Effector memory CD8-positive, alpha-beta T cell (primary cell): ENCODE measurements around the gene TMEM59.
"Not testable (repeated sequence)": the region's sequence is repeated elsewhere in the genome, so short reads cannot be mapped to it uniquely, and the experiment has no call there.

Experiments
- ATAC-seq: fragments of 150-1000 bp; cut with Tn5 transposase; replicated peaks from 2 replicates; pipeline ENCODE4 v1.10.0; 2021; ENCODE audit warnings: mild to moderate bottlenecking, moderate library complexity
- DNase-seq, 3 experiments: peaks; one replicate each; pipeline ENCODE4 v3.0.0; 2021
- H3K27ac Mint-ChIP-seq, 2 donors: one replicate each; pipeline ENCODE4 v1.8.0; 2022; ENCODE audit warnings: mild to moderate bottlenecking in 2 of 2, mixed read lengths in 2 of 2, moderate library complexity in 2 of 2
- H3K27me3 Mint-ChIP-seq, 2 donors: one replicate each; pipeline ENCODE4 v1.8.0; 2022; ENCODE audit warnings: mixed read lengths in 2 of 2
- H3K36me3 Mint-ChIP-seq: one replicate; pipeline ENCODE4 v1.8.0; 2022; ENCODE audit warnings: mild to moderate bottlenecking, moderate library complexity, mixed read lengths; ENCODE audit not compliant: insufficient read depth
- H3K4me1 Mint-ChIP-seq, 2 donors: one replicate each; pipeline ENCODE4 v1.8.0; 2022; ENCODE audit warnings: low read depth in 2 of 2, mixed read lengths in 2 of 2
- H3K4me3 Mint-ChIP-seq, 2 donors: one replicate each; pipeline ENCODE4 v1.8.0; 2022; ENCODE audit warnings: mild to moderate bottlenecking in 2 of 2, mixed read lengths in 2 of 2, moderate library complexity in 2 of 2
- H3K9me3 Mint-ChIP-seq, 2 donors: one replicate each; pipeline ENCODE4 v1.8.0; 2022; ENCODE audit warnings: mixed read lengths in 2 of 2

TMEM59 gene

GRCh38 chr1:54081306-54082270 lies 28.6 kb upstream of the TMEM59 start:
- Mint-ChIP-seq H3K9me3 (no peaks in the 10 kb centered on the region), H3K4me3 (no peak overlapping the region), H3K36me3 (no peaks in the 10 kb centered on the region), H3K27ac (peak overlapping the region in 1 of 2 donors; percentile 35), H3K4me1 (peaks cover 2 to 7% of the 10 kb centered on the region in 2 donors), H3K27me3 (no peaks in the 10 kb centered on the region)
- ATAC-seq (peak; percentile 74), DNase-seq (peak; percentile 29 to 47 (median 42))

- DNase-seq (no peak), ATAC-seq (no peak)
- H3K36me3 Mint-ChIP-seq = no peaks in the 10 kb centered on the region
- no peak overlapping the region for H3K4me3 Mint-ChIP-seq
- H3K27me3 Mint-ChIP-seq = no peaks in the 10 kb centered on the region
- H3K4me1 Mint-ChIP-seq = peaks cover 2 to 7% of the 10 kb centered on the region in 2 donors
- no peaks in the 10 kb centered on the region for H3K9me3 Mint-ChIP-seq
- H3K27ac Mint-ChIP-seq = no peak overlapping the region
Observed at GRCh38 chr1:54080598-54081049, 27.6 kb upstream of the TMEM59 start.

- no peak overlapping the region for H3K27ac Mint-ChIP-seq
- no peak overlapping the region for H3K4me3 Mint-ChIP-seq
- H3K9me3 Mint-ChIP-seq = no peaks in the 10 kb centered on the region
- no peaks in the 10 kb centered on the region for H3K36me3 Mint-ChIP-seq
- no peaks in the 10 kb centered on the region for H3K27me3 Mint-ChIP-seq
- ATAC-seq = no peak
- no peak for DNase-seq
- peaks cover 2 to 7% of the 10 kb centered on the region in 2 donors for H3K4me1 Mint-ChIP-seq
Observed at GRCh38 chr1:54077359-54077758, 24.4 kb upstream of the TMEM59 start.

- ATAC-seq (peak; percentile 87), DNase-seq (no peak)
- H3K4me3 Mint-ChIP-seq = no peak overlapping the region
- H3K27me3 Mint-ChIP-seq = no peaks in the 10 kb centered on the region
- H3K9me3 Mint-ChIP-seq = no peaks in the 10 kb centered on the region
- no peaks in the 10 kb centered on the region for H3K36me3 Mint-ChIP-seq
- no peak overlapping the region for H3K27ac Mint-ChIP-seq
- H3K4me1 Mint-ChIP-seq = no peaks in the 10 kb centered on the region
Observed at GRCh38 chr1:54070171-54070837, 17.3 kb upstream of the TMEM59 start.

- ATAC-seq (peak; percentile 10), DNase-seq (no peak)
- Mint-ChIP-seq H3K4me1 (no peaks in the 10 kb centered on the region), H3K36me3 (peaks cover 1% of the 10 kb centered on the region), H3K4me3 (no peak overlapping the region), H3K27me3 (no peaks in the 10 kb centered on the region), H3K9me3 (no peaks in the 10 kb centered on the region), H3K27ac (no peak overlapping the region)
Observed at GRCh38 chr1:54069791-54070170, 16.8 kb upstream of the TMEM59 start.

- H3K9me3 Mint-ChIP-seq = no peaks in the 10 kb centered on the region
- no peak overlapping the region for H3K4me3 Mint-ChIP-seq
- peaks cover 7% of the 10 kb centered on the region for H3K36me3 Mint-ChIP-seq
- DNase-seq (no peak), ATAC-seq (no peak)
- no peaks in the 10 kb centered on the region for H3K27me3 Mint-ChIP-seq
- H3K4me1 Mint-ChIP-seq = peaks cover 0 to 3% of the 10 kb centered on the region in 2 donors
- H3K27ac Mint-ChIP-seq = no peak overlapping the region
Observed at GRCh38 chr1:54064299-54064698, 11.3 kb upstream of the TMEM59 start.

- peaks cover 15% of the 10 kb centered on the region for H3K36me3 Mint-ChIP-seq
- H3K9me3 Mint-ChIP-seq = no peaks in the 10 kb centered on the region
- H3K27ac Mint-ChIP-seq = no peak overlapping the region
- no peak overlapping the region for H3K4me3 Mint-ChIP-seq
- H3K4me1 Mint-ChIP-seq = peaks cover 4 to 14% of the 10 kb centered on the region in 2 donors
- no peaks in the 10 kb centered on the region for H3K27me3 Mint-ChIP-seq
- ATAC-seq (no peak), DNase-seq (no peak)
Observed at GRCh38 chr1:54054438-54054749, 1.4 kb upstream of the TMEM59 start.

- ATAC-seq (no peak), DNase-seq (no peak)
- no peaks in the 10 kb centered on the region for H3K9me3 Mint-ChIP-seq
- H3K4me3 Mint-ChIP-seq = no peak overlapping the region
- H3K27ac Mint-ChIP-seq = no peak overlapping the region
- H3K4me1 Mint-ChIP-seq = peaks cover 6 to 14% of the 10 kb centered on the region in 2 donors
- no peaks in the 10 kb centered on the region for H3K27me3 Mint-ChIP-seq
- H3K36me3 Mint-ChIP-seq = peaks cover 13% of the 10 kb centered on the region
Observed at GRCh38 chr1:54053745-54054437, 887 bp upstream of the TMEM59 start.

- no peak overlapping the region for H3K4me3 Mint-ChIP-seq
- DNase-seq = no peak
- peaks cover 13% of the 10 kb centered on the region for H3K36me3 Mint-ChIP-seq
- no peaks in the 10 kb centered on the region for H3K27me3 Mint-ChIP-seq
- peaks cover 12 to 17% of the 10 kb centered on the region in 2 donors for H3K4me1 Mint-ChIP-seq
- H3K27ac Mint-ChIP-seq = no peak overlapping the region
- H3K9me3 Mint-ChIP-seq = no peaks in the 10 kb centered on the region
- ATAC-seq = peak; percentile 18
Observed at GRCh38 chr1:54052431-54052933, 522 bp downstream of the TMEM59 start.

GRCh38 chr1:54051933-54052430 lies 1.0 kb downstream of the TMEM59 start:
- Mint-ChIP-seq H3K36me3 (peaks cover 13% of the 10 kb centered on the region), H3K9me3 (no peaks in the 10 kb centered on the region), H3K4me1 (peaks cover 12 to 22% of the 10 kb centered on the region in 2 donors), H3K27ac (no peak overlapping the region), H3K27me3 (no peaks in the 10 kb centered on the region), H3K4me3 (no peak overlapping the region)
- DNase-seq (no peak), ATAC-seq (no peak)

GRCh38 chr1:54050435-54050834 lies 2.6 kb downstream of the TMEM59 start:
- not testable (repeated sequence) for DNase-seq, H3K27me3 Mint-ChIP-seq, ATAC-seq, H3K27ac Mint-ChIP-seq, H3K9me3 Mint-ChIP-seq, H3K4me3 Mint-ChIP-seq
- H3K4me1 Mint-ChIP-seq = peaks cover 13 to 34% of the 10 kb centered on the region in 2 donors
- H3K36me3 Mint-ChIP-seq = peaks cover 18% of the 10 kb centered on the region

- peak overlapping the region in 1 of 2 donors; percentile 77 for H3K27ac Mint-ChIP-seq
- no peaks in the 10 kb centered on the region for H3K9me3 Mint-ChIP-seq
- H3K36me3 Mint-ChIP-seq = peaks cover 43% of the 10 kb centered on the region
- no peak for DNase-seq
- no peak overlapping the region for H3K4me3 Mint-ChIP-seq
- ATAC-seq = no peak
- H3K27me3 Mint-ChIP-seq = no peaks in the 10 kb centered on the region
- H3K4me1 Mint-ChIP-seq = peaks cover 8 to 38% of the 10 kb centered on the region in 2 donors
Observed at GRCh38 chr1:54047384-54048305, 5.4 kb downstream of the TMEM59 start.
